Stimulated activated CD8-positive, alpha-beta memory T cell treated with anti-CD3 and anti-CD28 coated beads, Interleukin-7, amount 100 ng/mL, for 24 hours (primary cell): Measurements from ENCODE around the gene MRAP2.
"Not testable (repeated sequence)": the region's sequence is repeated elsewhere in the genome, so short reads cannot be mapped to it uniquely, and the experiment has no call there.

ENCODE experiments used
- DNase-seq: peaks from one replicate; pipeline ENCODE4 v3.0.0-alpha.2; 2020; ENCODE audit warnings: low read depth

Gene MRAP2

DNA sequence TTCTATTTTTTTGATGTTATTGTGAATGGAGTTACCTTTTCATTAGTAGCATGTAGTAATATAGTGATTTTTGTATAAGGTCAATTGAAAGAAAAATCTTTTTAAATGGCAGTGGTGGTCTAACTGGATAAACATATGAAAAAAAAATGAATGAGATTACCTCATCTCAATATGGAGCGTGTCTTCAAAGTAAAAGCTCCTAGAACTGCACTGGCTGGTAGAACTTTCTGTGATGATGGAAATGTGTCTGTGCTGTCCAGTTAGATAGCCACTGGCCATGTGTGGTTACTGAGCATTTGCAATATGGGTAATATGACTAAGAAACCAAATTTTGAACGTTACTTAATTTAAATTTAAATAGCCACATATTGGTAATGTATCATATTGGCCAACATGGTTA lies 44.1 kb downstream of the MRAP2 start:
- DNase-seq, result no peak

DNA sequence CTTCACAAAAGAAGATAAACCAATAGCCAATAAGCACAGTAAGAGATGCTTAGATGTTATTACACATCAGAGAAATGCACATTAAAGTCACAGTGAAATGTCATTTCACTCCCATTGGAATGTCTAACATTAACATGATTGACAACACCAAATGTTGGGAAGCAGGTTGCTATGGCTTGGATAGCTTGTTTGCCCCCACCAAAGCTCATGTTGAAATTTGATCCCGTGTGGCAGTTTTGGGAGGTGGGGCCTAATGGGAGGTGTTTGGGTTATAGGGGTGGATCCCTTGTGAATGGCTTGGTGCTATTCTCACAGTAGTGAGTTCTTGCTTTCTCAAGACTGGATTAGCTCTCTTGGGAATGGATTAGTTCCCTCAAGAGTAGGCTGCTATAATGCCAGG lies 44.8 kb downstream of the MRAP2 start:
- no peak for DNase-seq

DNA sequence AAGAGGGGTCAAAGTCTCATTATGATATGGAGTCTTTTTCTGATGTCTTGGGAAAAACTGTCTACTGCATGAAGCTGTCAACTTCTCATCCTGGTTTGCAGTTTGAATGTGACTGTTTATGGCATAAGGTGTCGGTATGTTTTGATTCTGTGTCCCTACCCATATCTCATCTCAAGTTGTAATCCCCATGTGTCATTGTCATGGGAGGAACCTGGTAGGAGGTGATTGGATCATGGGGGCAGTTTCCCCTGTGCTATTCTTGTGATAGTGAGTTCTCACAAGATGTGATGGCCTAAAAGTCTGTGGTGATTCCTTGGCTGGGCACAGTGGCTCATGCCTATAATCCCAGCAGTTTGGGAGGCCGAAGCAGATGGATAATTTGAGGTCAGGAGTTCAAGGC lies 47.6 kb downstream of the MRAP2 start:
- DNase-seq, result no peak

DNA sequence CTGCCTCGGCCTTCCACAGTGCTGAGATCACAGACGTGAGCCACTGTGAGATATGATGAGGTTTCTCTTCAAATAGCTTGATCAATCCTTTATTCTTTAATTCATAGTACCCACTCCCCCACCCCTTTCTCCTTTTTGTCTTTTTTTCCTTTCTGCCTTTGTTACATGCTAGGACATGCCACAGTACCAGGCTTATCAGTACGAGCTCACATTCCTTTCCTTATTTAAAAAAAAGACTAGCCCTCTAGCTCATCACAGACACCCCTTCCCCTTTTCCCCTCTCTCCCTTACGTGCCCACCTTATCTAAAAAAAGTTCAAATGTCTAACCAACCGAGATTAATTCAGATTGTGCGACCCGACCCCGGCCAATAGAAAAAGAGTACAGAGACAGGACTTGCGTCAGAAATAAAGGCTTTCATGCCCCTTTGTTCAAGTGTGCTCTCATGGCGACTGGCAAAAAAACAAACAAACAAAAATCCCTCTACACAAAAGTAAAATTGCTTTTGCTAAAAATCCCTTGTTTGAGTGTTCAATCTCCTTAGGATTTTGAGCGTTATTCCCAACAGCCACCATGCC lies 49.2 kb downstream of the MRAP2 start:
- DNase-seq, result no peak

DNA sequence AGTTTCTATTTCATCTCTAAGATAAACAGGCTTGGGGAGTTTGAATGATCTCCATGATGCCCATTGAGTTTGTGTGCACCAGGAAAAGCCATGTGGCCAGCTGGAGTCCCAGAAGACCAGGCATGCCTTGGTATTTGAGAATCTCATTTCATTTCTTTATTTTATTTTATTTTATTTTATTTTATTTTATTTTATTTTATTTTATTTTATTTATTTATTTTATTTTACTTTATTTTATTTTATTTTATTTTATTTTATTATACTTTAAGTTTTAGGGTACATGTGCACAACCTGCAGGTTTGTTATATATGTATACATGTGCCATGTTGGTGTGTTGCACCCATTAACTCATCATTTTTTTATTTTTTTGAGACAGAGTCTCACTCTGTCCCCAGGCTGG lies 51.1 kb downstream of the MRAP2 start:
- DNase-seq, result not testable (repeated sequence)

DNA sequence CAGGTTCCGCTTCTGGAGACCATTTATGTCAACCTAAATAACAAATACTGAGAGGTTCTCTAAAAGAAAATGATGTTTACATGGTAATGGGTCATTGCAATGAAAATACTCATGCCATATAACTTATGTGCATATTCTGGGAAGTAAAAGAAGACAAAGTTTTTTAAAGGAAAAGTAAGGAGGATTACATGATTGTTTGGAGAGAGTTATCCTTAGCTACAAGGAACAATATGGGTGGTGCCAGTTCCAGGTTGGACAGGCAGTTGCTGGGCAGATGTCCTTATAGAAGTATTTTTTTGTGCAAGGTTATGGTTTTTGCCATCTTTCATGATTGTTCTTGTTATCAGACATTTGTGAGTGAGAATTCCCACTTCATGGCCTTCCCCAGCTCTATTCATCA lies 52.5 kb downstream of the MRAP2 start:
- no peak for DNase-seq

DNA sequence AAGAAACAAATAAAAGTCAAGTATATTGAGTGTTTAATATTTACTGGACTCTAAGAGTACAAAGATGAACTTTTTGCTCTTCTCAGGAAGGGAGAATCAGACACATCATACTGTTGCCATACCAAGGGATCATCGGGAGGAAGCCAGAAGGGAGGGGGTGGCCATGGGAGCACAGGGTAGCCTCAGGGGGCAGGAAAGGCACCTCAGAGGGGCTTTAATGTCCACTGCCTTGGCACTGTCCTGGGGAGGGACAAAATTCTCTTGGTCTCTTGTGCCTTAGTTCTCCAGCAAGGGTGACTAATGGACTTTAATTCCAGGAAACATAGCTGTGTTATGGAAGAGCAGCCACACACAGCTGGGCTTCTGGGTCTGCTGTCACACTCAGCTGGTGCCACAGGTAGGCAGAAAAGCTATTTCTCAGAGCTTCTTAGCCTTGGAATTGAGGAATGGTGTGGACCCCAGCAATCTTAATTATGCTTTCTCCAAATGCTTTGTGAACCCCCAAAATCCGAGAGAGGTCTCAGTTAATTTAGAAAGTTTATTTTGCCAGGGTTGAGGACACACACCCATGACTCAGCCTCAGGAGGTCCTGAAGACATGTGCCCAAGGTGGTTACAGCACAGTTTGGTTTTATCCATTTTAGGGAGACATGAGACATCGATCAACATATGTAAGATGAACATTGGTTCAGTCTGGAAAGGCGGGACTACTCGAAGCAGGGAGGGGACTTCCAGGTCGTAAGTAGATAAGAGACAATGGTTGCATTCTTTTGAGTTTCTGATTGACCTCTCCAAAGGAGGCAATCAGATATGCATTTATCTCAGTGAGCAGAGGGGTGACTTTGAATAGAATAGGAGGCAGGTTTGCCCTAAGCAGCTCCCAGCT lies 53.2 kb downstream of the MRAP2 start:
- DNase-seq, result no peak

DNA sequence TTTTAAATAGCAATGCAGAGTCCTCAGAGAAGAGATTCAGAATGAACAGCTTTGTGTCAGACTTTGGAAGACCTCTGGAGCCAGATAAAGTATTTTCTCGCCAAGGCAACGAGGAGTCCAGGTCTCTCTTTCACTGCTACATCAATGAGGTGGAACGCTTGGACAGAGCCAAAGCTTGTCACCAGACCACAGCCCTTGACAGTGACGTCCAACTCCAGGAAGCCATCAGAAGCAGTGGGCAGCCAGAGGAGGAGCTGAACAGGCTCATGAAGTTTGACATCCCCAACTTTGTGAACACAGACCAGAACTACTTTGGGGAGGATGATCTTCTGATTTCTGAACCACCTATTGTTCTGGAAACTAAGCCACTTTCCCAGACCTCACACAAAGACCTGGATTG lies 55.5 kb downstream of the MRAP2 start:
- DNase-seq, result no peak

DNA sequence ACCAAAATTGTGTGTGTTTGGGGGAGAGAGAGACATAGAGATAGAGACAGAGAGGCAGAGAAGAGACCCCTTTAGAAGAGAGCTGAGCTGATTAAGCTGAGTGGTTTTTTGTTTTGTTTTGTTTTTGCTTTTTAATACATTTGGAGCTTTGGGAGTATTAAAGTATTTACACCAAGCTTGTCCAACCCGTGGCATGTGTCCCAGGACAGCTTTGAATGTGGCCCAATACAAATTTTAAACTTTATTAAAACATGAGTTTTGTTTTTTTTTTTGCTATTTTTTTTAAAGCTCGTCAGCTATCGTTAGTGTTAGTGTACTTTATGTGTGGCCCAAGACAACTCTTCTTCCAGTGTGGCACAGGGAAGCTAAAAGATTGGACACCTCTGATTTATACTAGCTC lies 56.0 kb downstream of the MRAP2 start:
- DNase-seq, result no peak

DNA sequence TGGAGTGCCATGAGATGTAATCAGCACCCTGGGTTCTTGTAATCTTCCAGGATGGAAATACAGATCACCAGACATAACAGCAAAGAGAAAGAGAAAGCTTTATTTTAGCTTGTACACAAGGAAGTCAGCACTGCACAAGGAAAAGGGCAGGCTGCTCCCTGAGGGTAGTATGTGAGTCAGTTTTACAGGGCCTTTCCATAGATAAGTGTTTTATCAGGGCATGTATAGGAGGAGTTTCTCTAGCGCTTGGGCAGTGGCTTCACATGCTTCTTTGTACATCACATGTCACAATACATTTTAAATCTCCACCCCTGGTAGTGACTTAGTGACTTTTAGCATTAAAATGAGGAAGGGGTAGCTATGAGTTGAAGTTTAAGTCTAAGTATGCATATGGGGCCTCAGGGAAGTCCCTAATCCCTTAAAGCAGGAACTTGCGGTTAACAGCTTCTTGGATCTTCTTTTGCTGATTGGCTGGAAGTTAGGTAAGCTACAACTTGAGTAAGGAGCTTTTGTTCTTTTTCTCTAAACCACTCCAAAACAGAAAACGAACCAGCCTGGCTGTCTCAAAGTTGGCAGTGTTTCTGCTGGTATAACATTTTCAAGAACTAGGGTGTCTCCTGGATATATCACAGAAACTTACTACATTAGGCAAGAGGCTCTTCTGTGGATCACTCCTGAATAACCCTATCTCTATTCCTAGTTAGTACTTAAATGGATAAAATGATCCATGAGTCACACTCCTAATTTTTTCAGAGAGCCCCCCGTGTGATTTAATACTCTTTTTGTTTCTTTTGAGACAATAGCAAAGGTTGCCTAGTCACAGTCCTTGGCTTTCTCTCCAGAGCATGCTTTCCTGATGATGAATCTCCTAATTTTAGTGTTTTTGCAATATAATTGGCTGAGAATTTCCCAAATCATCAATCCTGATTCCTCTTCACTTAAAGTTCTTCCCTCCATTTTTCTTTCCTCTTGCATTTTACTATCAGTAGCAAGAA lies 60.2 kb downstream of the MRAP2 start:
- DNase-seq, result no peak

DNA sequence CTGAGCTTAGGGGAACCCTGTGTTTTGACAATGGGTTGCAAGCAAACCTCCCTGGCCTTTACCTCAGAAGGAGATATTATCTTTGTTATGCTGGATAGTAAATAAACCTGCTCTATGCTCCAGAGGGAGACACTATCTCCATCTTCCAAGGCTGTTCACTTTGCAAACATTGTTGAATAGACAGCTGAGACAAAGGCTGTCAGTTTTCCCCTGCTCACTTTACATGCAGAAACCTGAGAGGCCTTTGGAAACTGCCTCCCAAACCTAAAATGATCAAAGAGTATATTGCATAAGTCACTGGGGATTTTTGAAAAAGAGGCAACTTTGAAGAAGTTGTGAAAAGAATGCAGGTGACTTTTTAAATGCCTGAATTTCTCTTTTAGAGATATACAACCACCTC lies 61.6 kb downstream of the MRAP2 start:
- DNase-seq, result no peak

DNA sequence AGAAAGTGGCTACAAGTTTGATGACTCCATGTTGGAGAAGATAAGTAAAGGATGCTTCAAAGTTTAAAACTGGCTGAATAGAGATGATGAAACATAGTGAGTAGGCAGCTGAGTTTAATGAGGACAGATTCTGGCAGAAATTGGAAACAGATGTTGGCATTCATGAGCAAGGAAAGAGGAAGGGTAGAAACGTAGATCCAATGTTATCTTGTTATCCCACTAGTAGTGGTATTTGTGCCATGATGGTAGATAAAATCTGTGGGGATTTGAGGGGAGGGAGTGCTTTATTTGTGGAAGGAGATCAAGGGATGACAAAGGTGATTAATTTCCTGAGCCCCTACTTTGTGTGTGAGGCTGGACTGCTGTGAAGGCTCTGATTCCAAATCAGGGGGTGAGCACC lies 69.5 kb downstream of the MRAP2 start:
- DNase-seq, result no peak

DNA sequence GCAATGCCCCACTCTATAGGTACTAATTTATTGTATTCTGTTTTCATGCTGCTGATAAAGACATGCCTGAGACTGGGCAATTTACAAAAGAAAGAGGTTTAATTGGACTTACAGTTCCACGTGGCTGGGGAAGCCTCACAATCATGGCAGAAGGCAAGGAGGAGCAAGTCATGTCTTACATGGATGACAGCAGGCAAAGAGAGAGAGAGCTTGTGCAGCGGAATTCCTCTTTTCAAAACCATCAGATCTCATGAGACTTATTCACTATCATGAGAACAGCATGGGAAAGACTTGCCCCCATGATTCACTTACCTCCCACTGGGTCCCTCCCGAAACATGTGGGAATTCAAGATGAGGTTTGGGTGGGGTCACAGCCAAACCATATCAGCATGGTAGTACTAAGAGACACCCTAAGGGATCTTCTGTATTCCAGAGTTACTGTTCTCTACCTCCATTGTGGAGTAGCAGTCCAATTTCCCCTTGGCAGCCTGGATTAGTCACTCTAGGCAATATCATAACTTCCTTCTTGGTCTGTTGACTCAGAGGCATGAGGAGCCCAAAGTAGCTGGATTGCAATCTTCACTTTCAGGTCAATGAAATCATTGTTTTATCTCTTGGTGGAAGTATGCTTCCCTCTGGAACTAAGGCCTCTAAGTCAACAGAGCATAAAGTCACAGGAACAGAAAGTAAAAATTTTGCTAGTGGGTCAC lies 71.8 kb downstream of the MRAP2 start:
- DNase-seq, result not testable (repeated sequence)

DNA sequence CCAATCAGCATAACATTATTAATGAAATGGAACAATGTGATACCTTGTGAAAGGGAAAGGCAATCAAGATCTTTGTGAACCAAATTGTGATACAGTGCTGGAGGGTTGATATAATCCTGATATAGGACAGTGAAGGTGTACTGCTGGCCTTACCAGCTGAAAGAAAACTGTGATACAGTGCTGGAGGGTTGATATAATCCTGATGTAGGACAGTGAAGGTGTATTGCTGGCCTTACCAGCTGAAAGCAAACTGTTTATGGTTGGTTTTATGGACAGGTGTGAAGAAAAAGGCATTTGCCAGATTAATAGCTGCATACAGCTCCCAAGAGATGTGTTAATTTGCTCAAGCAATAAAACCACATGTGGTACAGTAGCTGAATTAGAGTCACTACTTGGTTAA lies 73.9 kb downstream of the MRAP2 start:
- no peak for DNase-seq

DNA sequence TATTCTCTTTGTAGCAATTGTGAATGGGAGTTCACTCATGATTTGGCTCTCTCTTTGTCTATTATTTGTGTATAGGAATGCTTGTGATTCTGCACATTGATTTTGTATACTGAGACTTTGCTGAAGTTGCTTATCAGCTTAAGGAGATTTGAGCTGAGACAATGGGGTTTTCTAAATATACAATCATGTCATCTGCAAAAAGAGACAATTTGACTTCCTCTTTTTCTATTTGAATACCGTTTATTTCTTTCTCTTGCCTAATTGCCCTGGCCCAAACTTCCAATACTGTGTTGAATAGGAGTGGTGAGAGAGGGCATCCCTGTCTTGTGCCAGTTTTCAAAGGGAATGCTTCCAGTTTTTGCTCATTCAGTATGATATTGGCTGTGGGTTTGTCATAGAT lies 77.8 kb downstream of the MRAP2 start:
- DNase-seq, result not testable (repeated sequence)

DNA sequence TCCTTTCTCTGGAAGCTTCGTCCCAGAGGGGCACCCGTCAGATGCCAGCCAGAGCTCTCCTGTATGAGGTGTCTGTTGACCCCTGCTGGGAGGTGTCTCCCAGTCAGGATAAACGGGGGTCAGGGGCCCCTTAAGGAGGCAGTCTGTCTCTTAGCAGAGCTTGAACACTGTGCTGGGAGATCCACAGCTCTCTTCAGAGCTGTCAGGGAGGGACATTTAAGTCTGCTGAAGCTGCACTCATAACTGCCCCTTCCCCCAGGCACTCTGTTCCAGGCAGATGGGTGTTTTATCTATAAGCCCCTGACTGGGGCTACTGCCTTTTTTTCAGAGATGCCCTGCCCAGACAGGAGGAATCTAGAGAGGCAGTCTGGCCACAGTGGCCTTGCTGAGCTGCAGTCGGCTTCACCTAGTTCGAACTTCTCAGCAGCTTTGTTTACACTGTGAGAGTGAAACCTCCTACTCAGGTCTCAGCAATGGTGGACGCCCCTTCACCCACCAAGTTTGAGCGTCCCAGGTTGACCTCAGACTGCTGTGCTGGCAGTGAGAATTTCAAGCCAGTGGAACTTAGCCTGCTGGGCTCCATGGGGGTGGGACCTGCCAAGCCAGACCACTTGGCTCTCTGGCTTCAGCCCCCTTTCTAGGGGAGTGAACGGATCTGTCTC lies 81.5 kb downstream of the MRAP2 start:
- not testable (repeated sequence) for DNase-seq

DNA sequence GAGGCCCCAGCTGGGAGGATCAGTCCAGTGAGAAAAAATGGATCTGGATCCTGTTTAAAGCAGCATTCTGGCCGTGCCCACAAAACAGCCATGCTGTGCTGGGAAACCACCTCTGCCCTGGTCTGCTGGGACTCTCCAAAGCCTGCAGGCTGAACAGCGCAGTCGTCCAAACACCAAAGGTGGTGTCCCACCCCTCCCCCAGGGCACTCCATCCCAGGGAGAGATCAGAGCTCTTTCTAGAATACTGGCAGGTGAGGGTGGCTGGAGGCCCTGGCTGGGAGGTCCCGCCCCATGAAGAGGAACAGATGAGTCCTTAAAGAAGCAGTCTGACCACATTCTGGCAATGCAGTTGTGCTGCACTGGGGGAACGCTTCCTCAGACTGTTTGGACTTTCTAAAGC lies 84.6 kb downstream of the MRAP2 start:
- no peak for DNase-seq

DNA sequence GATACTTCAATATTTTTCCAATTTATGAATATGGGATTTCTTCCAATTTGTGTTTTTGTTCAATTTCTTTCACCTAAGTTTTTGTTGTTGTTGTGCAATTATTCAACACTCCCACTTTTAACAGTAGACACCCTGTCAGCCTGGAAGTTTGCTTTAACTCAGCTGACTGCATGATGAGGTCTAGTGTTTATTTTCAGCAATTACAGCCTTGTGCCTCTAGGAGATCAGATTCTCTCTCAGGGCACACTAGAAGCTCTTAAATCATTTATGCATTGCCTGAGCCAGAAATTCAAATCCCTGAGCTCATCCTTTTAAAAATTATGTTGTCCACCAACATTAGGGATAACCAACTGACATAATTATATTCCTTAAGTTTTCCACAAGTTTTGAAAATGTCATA lies 85.7 kb downstream of the MRAP2 start:
- DNase-seq, result no peak

DNA sequence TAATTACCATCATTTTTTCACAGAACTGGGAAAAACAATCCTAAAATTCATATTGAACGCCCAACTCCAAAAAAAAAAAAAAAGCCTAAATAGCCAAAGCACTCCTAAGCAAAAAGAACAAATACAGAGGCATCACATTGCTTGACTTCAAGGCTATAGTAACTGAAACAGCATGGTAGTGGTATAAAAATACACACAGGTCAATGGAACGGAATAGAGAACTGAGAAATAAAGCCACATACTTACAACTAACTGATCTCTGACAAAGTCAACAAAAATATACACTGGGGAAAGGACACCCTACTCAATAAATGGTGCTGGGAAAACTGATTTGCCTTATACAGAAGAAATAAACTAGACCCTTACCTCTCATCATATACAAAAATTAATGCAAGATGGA lies 89.6 kb downstream of the MRAP2 start:
- no peak for DNase-seq

DNA sequence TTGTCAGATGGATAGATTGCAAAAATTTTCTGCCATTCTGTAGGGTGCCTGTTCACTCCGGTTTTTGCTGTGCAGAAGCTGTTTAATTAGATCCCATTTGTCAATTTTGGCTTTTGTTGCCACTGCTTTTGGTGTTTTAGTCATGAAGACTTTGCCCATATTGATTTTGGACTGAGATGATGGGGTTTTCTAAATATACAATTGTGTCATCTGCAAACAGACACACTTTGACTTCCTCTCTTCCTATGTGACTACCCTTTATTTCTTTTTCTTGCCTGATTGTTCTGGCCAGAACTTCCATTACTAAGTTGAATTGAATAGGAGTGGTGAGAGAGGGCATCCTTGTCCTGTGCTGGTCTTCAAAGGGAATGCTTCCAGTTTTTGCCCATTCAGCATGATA lies 96.0 kb downstream of the MRAP2 start:
- not testable (repeated sequence) for DNase-seq

DNA sequence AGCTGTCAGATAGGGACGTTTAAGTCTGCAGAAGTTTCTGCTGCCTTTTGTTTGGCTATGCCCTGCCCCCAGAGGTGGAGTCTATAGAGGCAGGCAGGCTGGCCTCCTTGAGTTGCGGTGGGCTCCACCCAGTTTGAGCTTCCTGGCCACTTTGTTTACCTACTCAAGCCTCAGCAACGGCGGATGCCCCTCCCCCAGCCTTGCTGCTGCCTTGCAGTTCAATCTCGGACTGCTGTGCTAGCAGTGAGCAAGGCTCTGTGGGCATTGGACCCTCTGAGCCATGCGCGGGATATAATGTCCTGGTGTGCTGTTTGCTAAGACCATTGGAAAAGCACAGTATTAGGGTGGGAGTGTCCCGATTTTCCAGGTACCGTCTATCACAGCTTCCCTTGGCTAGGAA lies 99.8 kb downstream of the MRAP2 start:
- DNase-seq, result not testable (repeated sequence)
